Testis (tissue), 2 donors: ENCODE measurements around the gene CEP295NL.

Source experiments
- POLR2A ChIP-seq: fragments of 450-650 bp; IDR thresholded peaks from one replicate; pipeline ENCODE4 v1.6.1; 2017; ENCODE audit warnings: antibody characterized with exemption, mild to moderate bottlenecking, moderate library complexity
- TF ChIP-seq, protein P1 (sequence below), 3 experiments: fragments of 450-650 bp in 2 of 3; fragments of 200-600 bp in 1 of 3; sonication (generic) in 1 of 3; IDR thresholded peaks; one replicate each; pipeline ENCODE4 v1.5.1; 2016 to 2019; ENCODE audit warnings: antibody characterized with exemption in 3 of 3, mild to moderate bottlenecking in 2 of 3, moderate library complexity in 1 of 3

DNA sequence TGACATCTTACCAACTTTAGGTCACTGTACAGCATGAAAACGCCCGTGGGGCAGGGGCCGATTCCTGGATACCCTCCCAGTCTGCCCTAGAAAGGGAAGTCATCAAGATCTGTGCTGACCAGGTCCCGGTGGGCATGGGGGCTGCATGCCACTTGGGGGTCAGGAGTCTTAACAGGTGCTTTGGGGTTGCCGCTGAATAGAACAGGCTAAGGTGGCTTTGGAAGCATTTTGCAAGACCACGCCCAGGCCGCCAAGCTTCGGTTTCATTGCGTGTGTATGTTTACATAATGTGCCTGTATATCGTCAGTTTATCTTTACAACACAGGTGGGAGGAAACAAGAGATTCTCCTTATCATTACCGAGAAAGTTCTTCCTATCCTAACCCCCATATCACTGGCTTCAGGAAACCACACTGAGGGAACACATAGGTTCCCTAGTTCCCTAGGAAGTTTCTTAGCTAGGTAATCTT, 49.0 kb downstream of the CEP295NL start:
- TF ChIP-seq, protein P1, sequence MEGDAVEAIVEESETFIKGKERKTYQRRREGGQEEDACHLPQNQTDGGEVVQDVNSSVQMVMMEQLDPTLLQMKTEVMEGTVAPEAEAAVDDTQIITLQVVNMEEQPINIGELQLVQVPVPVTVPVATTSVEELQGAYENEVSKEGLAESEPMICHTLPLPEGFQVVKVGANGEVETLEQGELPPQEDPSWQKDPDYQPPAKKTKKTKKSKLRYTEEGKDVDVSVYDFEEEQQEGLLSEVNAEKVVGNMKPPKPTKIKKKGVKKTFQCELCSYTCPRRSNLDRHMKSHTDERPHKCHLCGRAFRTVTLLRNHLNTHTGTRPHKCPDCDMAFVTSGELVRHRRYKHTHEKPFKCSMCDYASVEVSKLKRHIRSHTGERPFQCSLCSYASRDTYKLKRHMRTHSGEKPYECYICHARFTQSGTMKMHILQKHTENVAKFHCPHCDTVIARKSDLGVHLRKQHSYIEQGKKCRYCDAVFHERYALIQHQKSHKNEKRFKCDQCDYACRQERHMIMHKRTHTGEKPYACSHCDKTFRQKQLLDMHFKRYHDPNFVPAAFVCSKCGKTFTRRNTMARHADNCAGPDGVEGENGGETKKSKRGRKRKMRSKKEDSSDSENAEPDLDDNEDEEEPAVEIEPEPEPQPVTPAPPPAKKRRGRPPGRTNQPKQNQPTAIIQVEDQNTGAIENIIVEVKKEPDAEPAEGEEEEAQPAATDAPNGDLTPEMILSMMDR (IDR thresholded peaks at IDR 0.05) = no peak
- TF ChIP-seq POLR2A = no peak
